SK-N-SH treated with all-trans-retinoic acid at 6 μM for 48 hours (cell line): ENCODE measurements around the gene DPP6.
"Not testable (repeated sequence)": the region's sequence is repeated elsewhere in the genome, so short reads cannot be mapped to it uniquely, and the experiment has no call there.

ENCODE experiments used
- ATAC-seq: fragments of 200-7000 bp; cut with Tn5 transposase; 3 replicates; pipeline ENCODE4 v1.9.1; 2020; ENCODE audit warnings: mild to moderate bottlenecking, moderate library complexity
- ARNTL ChIP-seq: fragments of 450-650 bp; formaldehyde crosslinking; IDR thresholded peaks from 2 replicates; pipeline ENCODE4 v1.5.0; 2020; ENCODE audit warnings: low read depth, mild to moderate bottlenecking, moderate library complexity, borderline replicate concordance
- BACH2 ChIP-seq: fragments of 250-450 bp; sonication (Bioruptor Pico); IDR thresholded peaks from 2 replicates; pipeline ENCODE4 v1.9.0; 2021; ENCODE audit warnings: mild to moderate bottlenecking, borderline replicate concordance
- CREB5 ChIP-seq: fragments of 250-450 bp; sonication (Bioruptor Pico); IDR thresholded peaks from 2 replicates; pipeline ENCODE4 v1.5.1; 2020; ENCODE audit warnings: low read depth, mild to moderate bottlenecking, moderate library complexity
- CSDC2 ChIP-seq: fragments of 250-450 bp; sonication (Bioruptor Pico); IDR thresholded peaks from 2 replicates; pipeline ENCODE4 v1.5.0; 2020; ENCODE audit warnings: mild to moderate bottlenecking, moderate library complexity
- GLIS3 ChIP-seq: fragments of 250-450 bp; sonication (Bioruptor Pico); IDR thresholded peaks from 2 replicates; pipeline ENCODE4 v1.5.0; 2020; ENCODE audit warnings: mild to moderate bottlenecking, moderate library complexity
- ISL1 ChIP-seq: fragments of 250-450 bp; sonication (Bioruptor Pico); IDR thresholded peaks from 2 replicates; pipeline ENCODE4 v2.1.2; 2022; ENCODE audit warnings: mild to moderate bottlenecking, moderate library complexity
- OSR1 ChIP-seq: fragments of 250-450 bp; sonication (Bioruptor Pico); IDR thresholded peaks from 2 replicates; pipeline ENCODE4 v1.8.0; 2022; ENCODE audit warnings: moderate library complexity, mild to moderate bottlenecking, inconsistent platforms
- PATZ1 ChIP-seq: fragments of 250-450 bp; sonication (Bioruptor Pico); IDR thresholded peaks from 2 replicates; pipeline ENCODE4 v1.8.0; 2020; ENCODE audit warnings: mild to moderate bottlenecking, moderate library complexity, borderline replicate concordance
- RARB ChIP-seq: fragments of 250-450 bp; sonication (Bioruptor Pico); IDR thresholded peaks from 2 replicates; pipeline ENCODE4 v1.8.0; 2021; ENCODE audit warnings: mild to moderate bottlenecking, moderate library complexity
- SNAI2 ChIP-seq: fragments of 250-450 bp; sonication (Bioruptor Pico); IDR thresholded peaks from 2 replicates; pipeline ENCODE4 v1.5.0; 2020; ENCODE audit warnings: mild to moderate bottlenecking, moderate library complexity
- TCF4 ChIP-seq: fragments of 250-450 bp; sonication (Bioruptor Pico); IDR thresholded peaks from 2 replicates; pipeline ENCODE4 v1.8.0; 2021; ENCODE audit warnings: mild to moderate bottlenecking, moderate library complexity, borderline replicate concordance
- TOX ChIP-seq: fragments of 250-450 bp; sonication (Bioruptor Pico); IDR thresholded peaks from 2 replicates; pipeline ENCODE4 v1.8.0; 2021; ENCODE audit warnings: mild to moderate bottlenecking, moderate library complexity, borderline replicate concordance
- ZC3H10 ChIP-seq: fragments of 250-450 bp; sonication (Bioruptor Pico); IDR thresholded peaks from 2 replicates; pipeline ENCODE4 v1.5.1; 2021; ENCODE audit warnings: mild to moderate bottlenecking, moderate library complexity
- ZFP3 ChIP-seq: fragments of 250-450 bp; sonication (Bioruptor Pico); IDR thresholded peaks from 2 replicates; pipeline ENCODE4 v1.5.0; 2020; ENCODE audit warnings: mild to moderate bottlenecking, moderate library complexity
- ZFP30 ChIP-seq: fragments of 450-650 bp; formaldehyde crosslinking; IDR thresholded peaks from 2 replicates; pipeline ENCODE4 v1.5.0; 2022; ENCODE audit warnings: mild to moderate bottlenecking, moderate library complexity
- ZNF565 ChIP-seq: fragments of 450-650 bp; formaldehyde crosslinking; conservative IDR thresholded peaks from 2 replicates; pipeline ENCODE4 v1.5.0; 2020; ENCODE audit warnings: low read depth, mild to moderate bottlenecking, moderate library complexity
- ZNF70 ChIP-seq: fragments of 450-650 bp; formaldehyde crosslinking; IDR thresholded peaks from 2 replicates; pipeline ENCODE4 v1.5.0; 2020; ENCODE audit warnings: mild to moderate bottlenecking, moderate library complexity
- ZNF8 ChIP-seq: fragments of 450-650 bp; formaldehyde crosslinking; IDR thresholded peaks from 2 replicates; pipeline ENCODE4 v1.5.0; 2020; ENCODE audit warnings: mild to moderate bottlenecking, moderate library complexity
- TF ChIP-seq, protein P1 (sequence below): fragments of 250-450 bp; sonication (Bioruptor Pico); IDR thresholded peaks from 2 replicates; pipeline ENCODE4 v1.8.0; 2021; ENCODE audit warnings: low read depth, mild to moderate bottlenecking, moderate library complexity, borderline replicate concordance
- TF ChIP-seq, protein P2 (sequence below): fragments of 250-450 bp; sonication (Bioruptor Pico); IDR thresholded peaks from 2 replicates; pipeline ENCODE4 v1.5.0; 2020; ENCODE audit warnings: mild to moderate bottlenecking, moderate library complexity

The DPP6 gene

GRCh38 chr7:154917808-154918160 is 865.6 kb downstream of the DPP6 start:
- TF ChIP-seq ZC3H10 (CRISPR knock-in tag) (no peak), CREB5 (no peak)
- ATAC-seq, result no peak

- no peak for ATAC-seq
- TF ChIP-seq ZNF8 (CRISPR knock-in tag) (no peak), ZFP3 (CRISPR knock-in tag) (no peak), OSR1 (no peak), RARB (CRISPR knock-in tag) (no peak), ISL1 (CRISPR knock-in tag) (no peak), ZFP30 (CRISPR knock-in tag) (no peak), CSDC2 (CRISPR knock-in tag) (no peak), ZNF70 (CRISPR knock-in tag) (no peak), GLIS3 (CRISPR knock-in tag) (no peak), ARNTL (CRISPR knock-in tag) (no peak), ZNF565 (CRISPR knock-in tag) (no peak), TOX (CRISPR knock-in tag) (no peak), TCF4 (CRISPR knock-in tag) (no peak), PATZ1 (CRISPR knock-in tag) (no peak)
- TF ChIP-seq, protein P1, sequence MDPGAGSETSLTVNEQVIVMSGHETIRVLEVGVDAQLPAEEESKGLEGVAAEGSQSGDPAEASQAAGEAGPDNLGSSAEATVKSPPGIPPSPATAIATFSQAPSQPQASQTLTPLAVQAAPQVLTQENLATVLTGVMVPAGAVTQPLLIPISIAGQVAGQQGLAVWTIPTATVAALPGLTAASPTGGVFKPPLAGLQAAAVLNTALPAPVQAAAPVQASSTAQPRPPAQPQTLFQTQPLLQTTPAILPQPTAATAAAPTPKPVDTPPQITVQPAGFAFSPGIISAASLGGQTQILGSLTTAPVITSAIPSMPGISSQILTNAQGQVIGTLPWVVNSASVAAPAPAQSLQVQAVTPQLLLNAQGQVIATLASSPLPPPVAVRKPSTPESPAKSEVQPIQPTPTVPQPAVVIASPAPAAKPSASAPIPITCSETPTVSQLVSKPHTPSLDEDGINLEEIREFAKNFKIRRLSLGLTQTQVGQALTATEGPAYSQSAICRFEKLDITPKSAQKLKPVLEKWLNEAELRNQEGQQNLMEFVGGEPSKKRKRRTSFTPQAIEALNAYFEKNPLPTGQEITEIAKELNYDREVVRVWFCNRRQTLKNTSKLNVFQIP, result no peak
Measured at GRCh38 chr7:154918266-154918665, 866.1 kb downstream of the DPP6 start.

DNA sequence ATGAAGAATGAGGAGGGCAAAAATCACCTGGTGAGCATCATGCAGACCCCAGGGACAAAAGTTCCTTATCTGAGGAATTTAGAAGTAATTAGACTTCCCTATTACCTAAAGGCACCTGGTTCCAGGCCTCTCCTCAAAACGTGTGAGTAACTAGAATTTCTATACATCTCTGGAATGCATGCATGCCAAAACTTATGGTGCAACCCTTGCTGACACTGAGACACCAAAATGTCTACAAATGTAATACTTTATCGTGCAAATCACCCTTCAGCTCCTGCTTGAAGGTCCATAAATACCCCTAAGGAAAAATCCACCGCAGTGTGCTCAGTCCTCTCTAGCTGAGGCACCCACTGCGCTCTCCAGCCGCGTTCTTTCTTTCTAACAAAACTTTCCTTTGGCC is 866.5 kb downstream of the DPP6 start:
- no peak for ATAC-seq
- no peak for TF ChIP-seq CSDC2 (CRISPR knock-in tag)
- TF ChIP-seq RARB (CRISPR knock-in tag), result no peak
- TF ChIP-seq BACH2 (CRISPR knock-in tag), result no peak
- TF ChIP-seq ZFP3 (CRISPR knock-in tag), result no peak
- TF ChIP-seq, protein P2, sequence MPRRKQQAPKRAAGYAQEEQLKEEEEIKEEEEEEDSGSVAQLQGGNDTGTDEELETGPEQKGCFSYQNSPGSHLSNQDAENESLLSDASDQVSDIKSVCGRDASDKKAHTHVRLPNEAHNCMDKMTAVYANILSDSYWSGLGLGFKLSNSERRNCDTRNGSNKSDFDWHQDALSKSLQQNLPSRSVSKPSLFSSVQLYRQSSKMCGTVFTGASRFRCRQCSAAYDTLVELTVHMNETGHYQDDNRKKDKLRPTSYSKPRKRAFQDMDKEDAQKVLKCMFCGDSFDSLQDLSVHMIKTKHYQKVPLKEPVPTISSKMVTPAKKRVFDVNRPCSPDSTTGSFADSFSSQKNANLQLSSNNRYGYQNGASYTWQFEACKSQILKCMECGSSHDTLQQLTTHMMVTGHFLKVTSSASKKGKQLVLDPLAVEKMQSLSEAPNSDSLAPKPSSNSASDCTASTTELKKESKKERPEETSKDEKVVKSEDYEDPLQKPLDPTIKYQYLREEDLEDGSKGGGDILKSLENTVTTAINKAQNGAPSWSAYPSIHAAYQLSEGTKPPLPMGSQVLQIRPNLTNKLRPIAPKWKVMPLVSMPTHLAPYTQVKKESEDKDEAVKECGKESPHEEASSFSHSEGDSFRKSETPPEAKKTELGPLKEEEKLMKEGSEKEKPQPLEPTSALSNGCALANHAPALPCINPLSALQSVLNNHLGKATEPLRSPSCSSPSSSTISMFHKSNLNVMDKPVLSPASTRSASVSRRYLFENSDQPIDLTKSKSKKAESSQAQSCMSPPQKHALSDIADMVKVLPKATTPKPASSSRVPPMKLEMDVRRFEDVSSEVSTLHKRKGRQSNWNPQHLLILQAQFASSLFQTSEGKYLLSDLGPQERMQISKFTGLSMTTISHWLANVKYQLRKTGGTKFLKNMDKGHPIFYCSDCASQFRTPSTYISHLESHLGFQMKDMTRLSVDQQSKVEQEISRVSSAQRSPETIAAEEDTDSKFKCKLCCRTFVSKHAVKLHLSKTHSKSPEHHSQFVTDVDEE (CRISPR knock-in tag), result no peak
- no peak for TF ChIP-seq ARNTL (CRISPR knock-in tag)

GRCh38 chr7:154919344-154920225 is 867.4 kb downstream of the DPP6 start:
- TF ChIP-seq ISL1 (CRISPR knock-in tag) (no peak), GLIS3 (CRISPR knock-in tag) (no peak), ZNF8 (CRISPR knock-in tag) (no peak), ZNF70 (CRISPR knock-in tag) (no peak), TCF4 (CRISPR knock-in tag) (no peak), OSR1 (no peak), BACH2 (CRISPR knock-in tag) (no peak), SNAI2 (CRISPR knock-in tag) (no peak), ZFP30 (CRISPR knock-in tag) (no peak)
- ATAC-seq, result no peak

- not testable (repeated sequence) for ATAC-seq
Measured at GRCh38 chr7:154922472-154922871, 870.3 kb downstream of the DPP6 start.
